HL-60 (cell line): ENCODE data around the gene GRAMD4.

ENCODE experiments used
- DNase-seq, 2 experiments: peaks; one replicate each; pipeline ENCODE4 v3.0.0-alpha.2; 2010 to 2020; ENCODE audit warnings: low read depth in 1 of 2, low spot score in 1 of 2
- H3K27ac ChIP-seq: fragments of 250-450 bp; sonication (Bioruptor Pico); replicated peaks from 2 replicates; pipeline ENCODE4 v1.5.1; 2020; ENCODE audit warnings: mild to moderate bottlenecking, moderate library complexity
- H3K27me3 ChIP-seq: fragments of 250-450 bp; sonication (Bioruptor Pico); 2 replicates; pipeline ENCODE4 v1.5.1; 2021; ENCODE audit warnings: mild to moderate bottlenecking, moderate library complexity; ENCODE audit not compliant: insufficient read depth, poor library complexity, severe bottlenecking
- H3K4me3 ChIP-seq: replicated peaks from 2 replicates; pipeline ENCODE4 v1.5.1; 2011; ENCODE audit warnings: mild to moderate bottlenecking, control low read depth, low read length; ENCODE audit not compliant: insufficient read depth
- GABPA ChIP-seq: IDR thresholded peaks from 2 replicates; pipeline ENCODE4 v1.6.1; 2012; ENCODE audit warnings: low read depth
- POLR2AphosphoS5 ChIP-seq: IDR thresholded peaks from 2 replicates; pipeline ENCODE4 v1.6.1; 2012; ENCODE audit warnings: low read depth
- SPI1 ChIP-seq: IDR thresholded peaks from 2 replicates; pipeline ENCODE4 v1.6.1; 2012; ENCODE audit warnings: low read depth, mild to moderate bottlenecking, borderline replicate concordance
- TF ChIP-seq, protein P1 (sequence below): IDR thresholded peaks from one replicate; pipeline ENCODE4 v1.5.1; 2011; ENCODE audit warnings: low read length, control low read depth, inconsistent platforms; ENCODE audit not compliant: insufficient read depth
- TF ChIP-seq, protein P2 (sequence below): IDR thresholded peaks from 2 replicates; pipeline ENCODE4 v1.6.1; 2012; ENCODE audit warnings: low read depth; ENCODE audit not compliant: insufficient replicate concordance

GRAMD4 gene

DNA sequence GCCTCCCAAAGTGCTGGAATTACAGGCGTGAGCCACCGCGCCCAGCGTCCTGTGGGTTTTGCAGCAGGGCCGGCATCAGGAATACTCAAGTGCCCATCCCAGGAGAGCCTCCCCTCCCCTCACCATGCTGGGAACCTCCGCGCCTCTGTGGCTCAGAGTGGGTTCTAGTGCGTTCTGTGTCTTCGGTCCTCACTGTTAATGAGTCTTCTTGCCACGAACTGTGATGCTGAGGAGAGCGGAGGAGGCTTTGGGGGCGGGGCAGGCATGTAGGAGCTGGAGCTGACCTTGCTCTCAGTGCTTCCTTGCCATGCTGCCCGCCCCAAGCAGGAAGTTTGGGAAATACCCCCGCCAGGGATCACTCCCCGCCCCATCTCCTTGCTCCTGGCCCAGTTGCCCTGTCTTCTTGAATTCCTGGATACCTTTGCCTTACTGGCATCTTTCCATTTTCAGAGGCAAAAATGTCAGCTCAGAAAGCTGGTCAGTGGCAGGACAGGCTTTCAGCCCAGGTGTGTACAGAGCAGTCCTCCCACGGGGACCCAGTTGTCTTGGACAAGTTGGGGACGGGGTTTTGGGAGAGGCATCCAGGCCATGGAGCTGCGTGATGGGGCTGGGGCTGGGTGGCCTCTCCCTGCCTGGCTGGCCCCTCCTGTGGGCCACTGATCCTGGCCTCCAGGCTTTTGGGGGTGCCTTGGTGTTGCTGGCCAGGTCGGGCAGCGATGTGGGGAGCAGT lies 5.1 kb downstream of the GRAMD4 start:
- Histone ChIP-seq H3K4me3 (no peak overlapping the region), H3K27me3 (no peaks in the 10 kb centered on the region), H3K27ac (no peak overlapping the region; the same call in 1 of the 2 replicates)
- DNase-seq, result no peak
- TF ChIP-seq GABPA, result no peak
- TF ChIP-seq SPI1, result no peak
- TF ChIP-seq POLR2AphosphoS5, result 0 out of 2 replicates have a peak, but pooled peaks have one; percentile 11

DNA sequence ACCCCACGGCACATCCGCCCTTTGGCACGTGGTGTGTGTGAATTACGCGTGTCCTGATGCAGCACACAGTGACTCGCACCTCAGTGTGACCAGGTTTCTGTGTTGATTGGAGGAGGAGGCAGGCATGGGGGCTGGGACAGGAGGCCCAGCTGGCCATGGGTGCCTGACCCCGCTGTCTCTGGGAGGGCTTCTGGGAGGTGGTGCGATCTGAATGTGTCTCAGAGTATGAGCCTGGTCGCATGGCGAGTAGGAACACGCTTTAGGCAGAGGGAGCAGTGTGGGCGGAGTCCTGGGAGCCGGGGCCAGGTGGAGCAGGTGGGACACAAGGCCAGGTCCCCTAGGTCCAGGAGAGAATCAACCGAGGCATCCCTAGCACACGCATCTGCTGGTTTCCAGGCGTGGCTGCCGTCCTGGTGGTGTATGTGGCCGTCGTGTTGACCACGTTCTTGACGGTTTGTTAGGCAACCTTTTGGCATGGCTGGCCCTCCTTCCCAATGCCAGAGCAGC lies 5.7 kb downstream of the GRAMD4 start:
- Histone ChIP-seq H3K4me3 (no peak overlapping the region), H3K27me3 (no peaks in the 10 kb centered on the region), H3K27ac (no peak overlapping the region; the same call in 1 of the 2 replicates)
- TF ChIP-seq, protein P1, sequence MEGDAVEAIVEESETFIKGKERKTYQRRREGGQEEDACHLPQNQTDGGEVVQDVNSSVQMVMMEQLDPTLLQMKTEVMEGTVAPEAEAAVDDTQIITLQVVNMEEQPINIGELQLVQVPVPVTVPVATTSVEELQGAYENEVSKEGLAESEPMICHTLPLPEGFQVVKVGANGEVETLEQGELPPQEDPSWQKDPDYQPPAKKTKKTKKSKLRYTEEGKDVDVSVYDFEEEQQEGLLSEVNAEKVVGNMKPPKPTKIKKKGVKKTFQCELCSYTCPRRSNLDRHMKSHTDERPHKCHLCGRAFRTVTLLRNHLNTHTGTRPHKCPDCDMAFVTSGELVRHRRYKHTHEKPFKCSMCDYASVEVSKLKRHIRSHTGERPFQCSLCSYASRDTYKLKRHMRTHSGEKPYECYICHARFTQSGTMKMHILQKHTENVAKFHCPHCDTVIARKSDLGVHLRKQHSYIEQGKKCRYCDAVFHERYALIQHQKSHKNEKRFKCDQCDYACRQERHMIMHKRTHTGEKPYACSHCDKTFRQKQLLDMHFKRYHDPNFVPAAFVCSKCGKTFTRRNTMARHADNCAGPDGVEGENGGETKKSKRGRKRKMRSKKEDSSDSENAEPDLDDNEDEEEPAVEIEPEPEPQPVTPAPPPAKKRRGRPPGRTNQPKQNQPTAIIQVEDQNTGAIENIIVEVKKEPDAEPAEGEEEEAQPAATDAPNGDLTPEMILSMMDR, result no peak
- TF ChIP-seq GABPA, result no peak
- TF ChIP-seq, protein P2, sequence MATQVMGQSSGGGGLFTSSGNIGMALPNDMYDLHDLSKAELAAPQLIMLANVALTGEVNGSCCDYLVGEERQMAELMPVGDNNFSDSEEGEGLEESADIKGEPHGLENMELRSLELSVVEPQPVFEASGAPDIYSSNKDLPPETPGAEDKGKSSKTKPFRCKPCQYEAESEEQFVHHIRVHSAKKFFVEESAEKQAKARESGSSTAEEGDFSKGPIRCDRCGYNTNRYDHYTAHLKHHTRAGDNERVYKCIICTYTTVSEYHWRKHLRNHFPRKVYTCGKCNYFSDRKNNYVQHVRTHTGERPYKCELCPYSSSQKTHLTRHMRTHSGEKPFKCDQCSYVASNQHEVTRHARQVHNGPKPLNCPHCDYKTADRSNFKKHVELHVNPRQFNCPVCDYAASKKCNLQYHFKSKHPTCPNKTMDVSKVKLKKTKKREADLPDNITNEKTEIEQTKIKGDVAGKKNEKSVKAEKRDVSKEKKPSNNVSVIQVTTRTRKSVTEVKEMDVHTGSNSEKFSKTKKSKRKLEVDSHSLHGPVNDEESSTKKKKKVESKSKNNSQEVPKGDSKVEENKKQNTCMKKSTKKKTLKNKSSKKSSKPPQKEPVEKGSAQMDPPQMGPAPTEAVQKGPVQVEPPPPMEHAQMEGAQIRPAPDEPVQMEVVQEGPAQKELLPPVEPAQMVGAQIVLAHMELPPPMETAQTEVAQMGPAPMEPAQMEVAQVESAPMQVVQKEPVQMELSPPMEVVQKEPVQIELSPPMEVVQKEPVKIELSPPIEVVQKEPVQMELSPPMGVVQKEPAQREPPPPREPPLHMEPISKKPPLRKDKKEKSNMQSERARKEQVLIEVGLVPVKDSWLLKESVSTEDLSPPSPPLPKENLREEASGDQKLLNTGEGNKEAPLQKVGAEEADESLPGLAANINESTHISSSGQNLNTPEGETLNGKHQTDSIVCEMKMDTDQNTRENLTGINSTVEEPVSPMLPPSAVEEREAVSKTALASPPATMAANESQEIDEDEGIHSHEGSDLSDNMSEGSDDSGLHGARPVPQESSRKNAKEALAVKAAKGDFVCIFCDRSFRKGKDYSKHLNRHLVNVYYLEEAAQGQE, result no peak
- no peak for TF ChIP-seq POLR2AphosphoS5
- TF ChIP-seq SPI1, result no peak
- no peak for DNase-seq

DNA sequence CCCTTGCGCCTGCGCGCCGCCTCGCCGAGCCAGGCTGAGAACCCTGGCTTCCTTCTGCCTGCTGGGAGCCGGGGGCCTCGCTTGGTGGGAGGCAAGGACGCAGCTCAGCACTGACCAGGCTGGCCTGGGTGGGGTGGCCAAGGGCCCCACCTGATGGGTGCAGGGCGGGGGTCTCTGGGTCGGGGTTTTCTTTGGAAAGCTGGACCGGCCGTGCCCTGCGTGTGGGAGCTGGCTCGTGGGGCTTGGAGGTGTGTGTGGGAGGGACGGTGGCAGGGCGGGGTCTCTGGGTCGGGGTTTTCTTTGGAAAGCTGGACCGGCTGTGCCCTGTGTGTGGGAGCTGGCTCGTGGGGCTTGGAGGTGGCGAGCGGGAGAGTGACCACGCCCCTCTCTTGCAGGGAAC lies 6.2 kb downstream of the GRAMD4 start:
- Histone ChIP-seq H3K27ac (no peak overlapping the region), H3K4me3 (no peak overlapping the region), H3K27me3 (no peaks in the 10 kb centered on the region)
- no peak for DNase-seq
- no peak for TF ChIP-seq GABPA
- TF ChIP-seq, protein P2, result no peak
- no peak for TF ChIP-seq SPI1
- TF ChIP-seq, protein P1, result no peak
- TF ChIP-seq POLR2AphosphoS5, result no peak

DNA sequence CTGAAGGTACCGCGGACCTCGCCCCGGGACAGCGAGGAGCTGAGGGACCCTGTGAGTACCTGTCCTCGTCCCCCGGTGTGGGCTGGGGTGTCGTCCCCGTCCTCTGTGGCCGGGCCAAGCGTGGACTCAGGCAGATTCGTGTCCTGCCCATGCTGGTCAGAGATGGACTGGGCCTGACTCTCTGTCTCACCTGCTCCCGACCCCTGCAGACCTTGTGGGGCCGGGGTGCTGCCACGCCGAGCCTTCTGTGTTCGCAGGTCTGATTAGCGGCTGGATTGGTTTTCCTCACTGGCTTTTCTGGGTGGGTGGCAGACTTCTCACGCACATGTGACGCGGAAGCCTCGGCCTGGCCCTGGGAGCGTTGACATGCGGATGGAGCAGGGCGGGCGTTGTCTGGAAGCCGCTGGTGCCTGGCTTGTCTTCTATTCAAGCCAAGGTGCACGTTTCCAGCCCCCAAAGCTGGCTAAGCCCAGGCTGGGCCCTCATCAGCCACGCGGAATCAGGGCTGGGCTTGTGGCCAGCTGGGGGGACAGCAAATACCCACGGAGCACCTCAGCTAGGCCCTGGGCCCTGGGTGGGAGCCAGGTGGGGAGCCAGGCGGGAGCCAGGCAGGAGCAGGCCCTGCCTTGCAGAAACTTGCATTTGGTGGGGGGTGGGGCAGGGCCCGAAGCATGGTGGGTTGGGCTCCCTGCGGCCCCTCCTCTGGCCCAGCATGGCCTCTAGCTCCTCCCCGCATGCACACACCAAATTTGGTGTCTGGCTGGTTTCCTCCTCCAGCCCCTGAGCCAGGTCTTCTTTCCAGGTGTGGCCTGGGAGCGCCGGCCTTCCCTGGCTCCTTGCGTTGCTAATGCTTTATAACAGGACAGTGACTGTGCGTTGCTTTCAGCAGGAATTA lies 7.0 kb downstream of the GRAMD4 start:
- H3K27me3 ChIP-seq, result no peaks in the 10 kb centered on the region
- TF ChIP-seq GABPA (no peak), SPI1 (no peak), POLR2AphosphoS5 (no peak)
- TF ChIP-seq, protein P2, result no peak
- TF ChIP-seq, protein P1, result no peak
- DNase-seq, result no peak
- no peak overlapping the region for H3K27ac ChIP-seq
- H3K4me3 ChIP-seq, result no peak overlapping the region
